Epithelial cell of proximal tubule (primary cell): Measurements from ENCODE around the gene HACD3. TPM values are rescaled to one million over a fixed set of nuclear protein-coding genes. Genes with fewer than 3 reads are reported as not detected.
A peak's percentile ranks its signal among the peaks of the same experiment; 100 is the strongest.

ENCODE experiments used
- DNase-seq: peaks from one replicate; pipeline ENCODE4 v3.0.0-alpha.2; 2011; ENCODE audit warnings: low read depth
- H3K4me3 ChIP-seq: 2 replicates; pipeline ENCODE4 v1.5.1; 2011; ENCODE audit warnings: low read depth, mild to moderate bottlenecking, low read length
- CTCF ChIP-seq: conservative IDR thresholded peaks from 2 replicates; pipeline ENCODE4 v1.5.1; 2012; ENCODE audit warnings: low read depth, mild to moderate bottlenecking, low read length
- total RNA-seq: library from RNA; depleted of rRNA; stranded (reverse); fragments of >200 nt; gene quantifications from 2 replicates; pipeline ENCODE4 v1.2.3, GENCODE V29; 2015

HACD3 gene, protein sequence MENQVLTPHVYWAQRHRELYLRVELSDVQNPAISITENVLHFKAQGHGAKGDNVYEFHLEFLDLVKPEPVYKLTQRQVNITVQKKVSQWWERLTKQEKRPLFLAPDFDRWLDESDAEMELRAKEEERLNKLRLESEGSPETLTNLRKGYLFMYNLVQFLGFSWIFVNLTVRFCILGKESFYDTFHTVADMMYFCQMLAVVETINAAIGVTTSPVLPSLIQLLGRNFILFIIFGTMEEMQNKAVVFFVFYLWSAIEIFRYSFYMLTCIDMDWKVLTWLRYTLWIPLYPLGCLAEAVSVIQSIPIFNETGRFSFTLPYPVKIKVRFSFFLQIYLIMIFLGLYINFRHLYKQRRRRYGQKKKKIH
- total RNA-seq, result 127 and 157 TPM in 2 replicates

DNA sequence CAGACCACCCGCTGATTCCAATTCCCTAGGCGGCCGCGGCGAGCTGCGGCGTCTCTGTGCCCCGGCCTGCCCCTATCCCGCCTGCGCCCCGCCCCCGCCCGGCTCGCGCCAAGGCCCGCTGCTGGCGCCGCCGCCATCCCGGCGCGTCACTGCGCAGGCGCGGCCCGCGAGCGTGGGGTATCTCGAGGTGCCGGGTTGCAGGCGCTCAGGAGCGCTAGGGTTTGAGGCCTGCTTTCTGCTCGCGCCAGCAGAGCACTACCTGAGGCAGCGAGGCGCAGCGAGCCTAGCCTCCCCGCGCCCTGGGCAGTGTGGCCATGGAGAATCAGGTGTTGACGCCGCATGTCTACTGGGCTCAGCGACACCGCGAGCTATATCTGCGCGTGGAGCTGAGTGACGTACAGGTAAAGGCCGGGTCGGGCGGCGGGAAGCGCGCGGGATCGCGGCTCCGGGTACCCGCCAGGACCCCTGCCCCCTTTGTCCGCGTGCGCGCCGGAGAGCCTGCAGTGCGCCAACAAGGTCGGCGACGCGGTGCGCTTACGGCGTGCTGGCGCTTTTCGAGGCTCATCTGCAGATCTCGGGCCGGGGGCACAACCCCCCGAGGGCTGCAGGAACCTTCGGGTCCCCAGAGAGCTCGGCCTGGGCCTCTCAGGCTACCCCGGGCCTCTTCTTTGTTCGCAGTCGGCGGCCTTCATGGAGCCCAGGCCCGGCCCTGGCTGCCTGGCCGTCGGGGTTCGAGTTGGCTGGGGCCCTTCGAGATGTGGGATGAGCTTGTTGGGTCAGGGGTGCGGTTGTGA, at the start of gene HACD3:
HACD3 (plus strand) TSS at position 146 of the 794 bp plus-strand sequence; CDS start at position 315, 169 bp downstream.
- DNase-seq, result no peak
- H3K4me3 ChIP-seq, result peak within 1 kb of the TSS; percentile 90
- no peak for TF ChIP-seq CTCF

DNA sequence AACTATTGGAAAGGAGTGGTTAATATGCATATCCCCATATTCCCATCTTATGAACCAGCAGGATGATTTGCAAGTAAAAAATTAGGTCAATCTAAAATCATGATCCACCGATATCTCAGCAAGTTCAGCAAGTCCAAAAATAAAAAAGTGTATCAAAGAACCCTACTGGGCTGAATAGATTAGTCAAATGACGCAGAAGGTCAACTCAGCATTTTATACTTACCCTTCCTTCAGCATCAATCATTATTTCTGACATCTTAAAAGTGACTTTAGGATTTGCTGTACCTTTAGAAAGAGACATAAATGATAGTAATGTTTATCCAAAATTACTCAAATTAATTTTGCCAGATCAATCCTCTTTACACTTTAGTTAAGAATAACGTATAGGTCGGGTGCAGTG, 45.4 kb upstream of the HACD3 start:
- TF ChIP-seq CTCF, result no peak
- no peak overlapping the region for H3K4me3 ChIP-seq
- DNase-seq, result no peak

DNA sequence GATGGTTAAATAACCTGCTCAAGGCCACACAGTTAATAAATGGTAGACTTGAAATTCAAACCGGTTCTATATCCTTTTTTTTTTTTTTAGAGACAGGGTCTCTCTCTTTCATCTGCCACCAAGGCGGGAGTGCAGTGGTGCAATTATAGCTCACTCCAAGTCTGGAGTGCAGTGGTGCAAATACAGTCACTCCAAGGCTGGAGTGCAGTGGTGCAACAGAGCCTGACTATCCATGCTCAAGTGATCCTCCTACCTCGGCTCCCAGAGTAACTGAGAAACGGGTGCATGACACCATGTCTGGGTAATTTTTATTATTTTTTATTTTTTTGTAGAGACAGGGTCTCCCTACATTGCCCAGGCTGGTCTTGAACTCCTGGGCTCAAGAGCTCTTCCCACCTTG, 36.2 kb upstream of the HACD3 start:
- TF ChIP-seq CTCF, result no peak
- no peak overlapping the region for H3K4me3 ChIP-seq
- peak; percentile 15 for DNase-seq

DNA sequence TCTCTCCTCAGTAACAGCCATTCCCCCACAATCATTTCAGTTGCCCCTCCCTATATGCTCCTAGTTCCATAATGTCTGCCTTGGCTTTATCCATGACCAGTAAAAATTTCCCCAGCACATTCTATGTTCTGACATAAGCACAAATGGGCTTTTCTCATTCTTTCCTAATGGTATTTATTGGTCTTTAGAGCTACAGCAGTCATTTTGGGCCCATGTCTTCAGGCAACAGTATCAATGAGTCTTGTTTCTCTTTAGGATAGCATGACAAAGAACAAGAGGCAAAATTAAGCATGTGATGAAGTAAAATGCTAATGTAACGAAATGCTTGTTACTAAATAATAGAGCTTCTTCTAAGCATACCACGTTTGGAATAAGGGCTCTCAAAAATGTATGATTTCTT, 20.9 kb upstream of the HACD3 start:
- H3K4me3 ChIP-seq, result no peak overlapping the region
- no peak for DNase-seq
- TF ChIP-seq CTCF, result no peak

- H3K4me3 ChIP-seq, result no peak overlapping the region
- DNase-seq, result no peak
- no peak for TF ChIP-seq CTCF
These were observed 18.1 kb upstream of the HACD3 start for GRCh38 chr15:65512189-65512588.

DNA sequence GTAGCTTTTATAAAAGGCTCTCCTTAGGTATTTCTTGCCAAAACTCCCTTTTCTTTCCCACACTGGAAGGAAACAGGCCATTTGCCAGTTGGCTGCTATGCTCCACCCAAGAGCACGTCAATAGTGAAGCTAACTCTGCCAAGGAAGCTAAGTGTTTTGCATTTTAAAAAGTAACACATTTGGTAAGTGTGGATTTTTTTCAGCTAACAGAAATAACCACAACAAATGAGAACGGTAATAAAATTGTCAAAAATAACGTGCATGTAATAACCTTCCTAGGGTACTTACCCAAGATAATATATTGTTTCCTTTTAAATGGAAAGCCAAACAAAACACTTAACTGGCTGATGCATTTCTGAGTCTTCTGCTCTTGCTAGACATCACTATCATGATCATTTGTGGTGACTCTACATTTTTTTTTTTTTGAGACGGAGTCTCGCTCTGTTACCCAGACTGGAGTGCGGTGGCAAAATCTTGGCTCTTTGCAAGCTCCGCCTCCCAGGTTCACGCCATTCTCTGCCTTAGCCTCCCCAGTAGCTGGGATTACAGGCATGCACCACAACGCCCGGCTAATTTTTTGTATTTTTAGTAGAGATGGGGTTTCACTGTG, 17.4 kb upstream of the HACD3 start:
- DNase-seq, result no peak
- TF ChIP-seq CTCF, result no peak
- H3K4me3 ChIP-seq, result no peak overlapping the region
